ENCODE results near the gene NOS1AP. TPM values are rescaled to one million over a fixed set of nuclear protein-coding genes. Genes with fewer than 3 reads are reported as not detected.

The NOS1AP gene
- polyA plus RNA-seq, 1 experiment = 0.04 TPM

DNA sequence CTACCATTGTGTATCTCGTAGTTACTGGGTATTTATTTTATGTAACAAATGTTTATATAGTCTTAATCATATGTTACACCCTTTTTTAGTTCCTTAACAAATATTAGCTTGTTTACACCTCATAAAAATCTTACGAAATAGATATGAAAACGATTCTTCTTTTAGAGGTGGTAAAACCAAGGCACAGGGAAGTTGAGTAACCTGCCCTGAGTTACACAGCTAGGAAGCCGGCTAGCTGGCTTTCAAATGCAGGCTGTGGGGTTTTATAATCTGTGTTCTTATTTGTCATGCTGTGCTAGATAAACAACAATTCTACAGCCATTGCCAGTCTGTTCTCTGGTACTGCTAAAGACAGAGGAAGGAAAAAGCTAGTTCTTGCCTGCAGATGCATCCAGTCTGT, 109.6 kb downstream of the NOS1AP start:
- H3K27me3 ChIP-seq (ENCODE audit: control insufficient read depth, insufficient read depth, low read length) = peaks cover 2% of the 10 kb centered on the region
- no peak overlapping the region for H3K27ac ChIP-seq (ENCODE audit: low read depth, low read length)
- no peak for DNase-seq (ENCODE audit: low read depth, low spot score)
- TF ChIP-seq, protein P1, sequence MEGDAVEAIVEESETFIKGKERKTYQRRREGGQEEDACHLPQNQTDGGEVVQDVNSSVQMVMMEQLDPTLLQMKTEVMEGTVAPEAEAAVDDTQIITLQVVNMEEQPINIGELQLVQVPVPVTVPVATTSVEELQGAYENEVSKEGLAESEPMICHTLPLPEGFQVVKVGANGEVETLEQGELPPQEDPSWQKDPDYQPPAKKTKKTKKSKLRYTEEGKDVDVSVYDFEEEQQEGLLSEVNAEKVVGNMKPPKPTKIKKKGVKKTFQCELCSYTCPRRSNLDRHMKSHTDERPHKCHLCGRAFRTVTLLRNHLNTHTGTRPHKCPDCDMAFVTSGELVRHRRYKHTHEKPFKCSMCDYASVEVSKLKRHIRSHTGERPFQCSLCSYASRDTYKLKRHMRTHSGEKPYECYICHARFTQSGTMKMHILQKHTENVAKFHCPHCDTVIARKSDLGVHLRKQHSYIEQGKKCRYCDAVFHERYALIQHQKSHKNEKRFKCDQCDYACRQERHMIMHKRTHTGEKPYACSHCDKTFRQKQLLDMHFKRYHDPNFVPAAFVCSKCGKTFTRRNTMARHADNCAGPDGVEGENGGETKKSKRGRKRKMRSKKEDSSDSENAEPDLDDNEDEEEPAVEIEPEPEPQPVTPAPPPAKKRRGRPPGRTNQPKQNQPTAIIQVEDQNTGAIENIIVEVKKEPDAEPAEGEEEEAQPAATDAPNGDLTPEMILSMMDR (IDR thresholded peaks at IDR 0.05; ENCODE audit: low read depth, low read length) = no peak
- no peak overlapping the region for H3K4me3 ChIP-seq (ENCODE audit: low read depth, low read length)
- H3K9me3 ChIP-seq (ENCODE audit: control insufficient read depth, insufficient read depth, low read length) = no peaks in the 10 kb centered on the region
- ChIA-PET POLR2A (no interaction called here), CTCF (no interaction called here)

DNA sequence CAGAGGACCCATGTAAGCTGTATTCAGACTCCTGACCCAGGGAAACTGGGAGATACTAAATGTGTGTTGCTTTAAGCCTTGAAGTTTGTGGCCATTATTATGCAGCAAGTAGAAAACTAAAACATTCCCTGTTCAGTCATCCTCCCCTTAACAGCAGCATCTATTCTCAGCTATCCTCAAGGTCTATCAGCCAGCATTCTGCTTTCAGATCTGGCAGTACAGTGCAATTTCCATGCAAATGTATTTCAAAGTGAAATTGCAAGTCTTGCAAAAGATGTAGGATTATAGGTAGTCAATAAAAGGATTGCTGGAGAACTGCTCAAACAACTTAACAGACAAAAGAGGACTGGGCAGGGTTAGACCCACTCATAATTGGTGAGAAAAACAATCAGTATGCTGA, 111.3 kb downstream of the NOS1AP start:
- ChIA-PET POLR2A (no interaction called here), CTCF (interaction anchor here (0.6 kb wide), 1 partner anchor 209 kb away, joined by 3 read pairs; no protein-coding TSS in a partner anchor)
- no peak for DNase-seq (ENCODE audit: low read depth, low spot score)

DNA sequence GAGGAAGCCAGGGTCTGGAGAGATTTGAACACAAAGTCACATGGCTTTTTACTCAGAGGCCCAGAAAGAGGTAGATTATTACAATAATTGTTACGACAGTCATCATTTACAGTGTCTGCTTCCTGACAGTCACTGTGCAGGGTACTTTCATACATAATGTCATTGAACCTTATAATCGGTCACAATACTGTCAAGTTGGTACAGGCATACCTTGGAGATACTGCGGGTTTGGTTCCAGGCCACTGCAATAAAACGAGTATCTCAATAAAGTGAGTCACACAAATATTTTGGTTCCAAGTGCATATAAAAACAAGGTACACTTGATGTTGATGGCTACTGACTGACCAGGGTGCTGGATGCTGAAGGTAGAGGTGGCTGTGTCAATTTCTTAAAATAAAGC, 112.6 kb downstream of the NOS1AP start:
- ChIA-PET CTCF (no interaction called here), POLR2A (no interaction called here)
- H3K9me3 ChIP-seq (ENCODE audit: control insufficient read depth, insufficient read depth, low read length) = no peaks in the 10 kb centered on the region
- TF ChIP-seq, protein P1 (IDR thresholded peaks at IDR 0.05; ENCODE audit: low read depth, low read length) = no peak
- H3K4me3 ChIP-seq (ENCODE audit: low read depth, low read length) = no peak overlapping the region
- no peak overlapping the region for H3K27ac ChIP-seq (ENCODE audit: low read depth, low read length)
- no peak for DNase-seq (ENCODE audit: low read depth, low spot score)
- H3K27me3 ChIP-seq (ENCODE audit: control insufficient read depth, insufficient read depth, low read length) = peaks cover 4% of the 10 kb centered on the region

More for the DNA sequence above, 111.3 kb downstream of the NOS1AP start:
- Histone ChIP-seq H3K27ac (ENCODE audit: low read depth, low read length) (no peak overlapping the region), H3K9me3 (ENCODE audit: control insufficient read depth, insufficient read depth, low read length) (no peaks in the 10 kb centered on the region), H3K27me3 (ENCODE audit: control insufficient read depth, insufficient read depth, low read length) (peaks cover 4% of the 10 kb centered on the region), H3K4me3 (ENCODE audit: low read depth, low read length) (no peak overlapping the region)
- TF ChIP-seq, protein P1 (IDR thresholded peaks at IDR 0.05; ENCODE audit: low read depth, low read length) = no peak

GRCh38 chr1:162185314-162186025, 116.0 kb downstream of the NOS1AP start:
- Histone ChIP-seq H3K4me3 (ENCODE audit: low read depth, low read length) (no peak overlapping the region), H3K9me3 (ENCODE audit: control insufficient read depth, insufficient read depth, low read length) (no peaks in the 10 kb centered on the region), H3K27ac (ENCODE audit: low read depth, low read length) (no peak overlapping the region), H3K27me3 (ENCODE audit: control insufficient read depth, insufficient read depth, low read length) (peaks cover 5% of the 10 kb centered on the region)
- CTCF ChIA-PET = no interaction called here
- TF ChIP-seq, protein P1 (IDR thresholded peaks at IDR 0.05; ENCODE audit: low read depth, low read length) = no peak
- DNase-seq (ENCODE audit: low read depth, low spot score) = no peak
- POLR2A ChIA-PET = no interaction called here

- POLR2A ChIA-PET = no interaction called here
- H3K27ac ChIP-seq (ENCODE audit: low read depth, low read length) = no peak overlapping the region
- no peaks in the 10 kb centered on the region for H3K9me3 ChIP-seq (ENCODE audit: control insufficient read depth, insufficient read depth, low read length)
- DNase-seq (ENCODE audit: low read depth, low spot score) = no peak
- H3K4me3 ChIP-seq (ENCODE audit: low read depth, low read length) = no peak overlapping the region
- peaks cover 5% of the 10 kb centered on the region for H3K27me3 ChIP-seq (ENCODE audit: control insufficient read depth, insufficient read depth, low read length)
- CTCF ChIA-PET = no interaction called here
- TF ChIP-seq, protein P1 (IDR thresholded peaks at IDR 0.05; ENCODE audit: low read depth, low read length) = no peak
These were observed 116.5 kb downstream of the NOS1AP start for GRCh38 chr1:162186026-162186374.
